ENCODE measurements around the gene SPATA46. TPM values are rescaled to one million over a fixed set of nuclear protein-coding genes. Genes with fewer than 3 reads are reported as not detected.

The SPATA46 gene
- total RNA-seq, 3 donors from 2014 or later: not detected

GRCh38 chr1:162380061-162380846 lies 3.6 kb upstream of the SPATA46 start:
- no peaks in the 10 kb centered on the region for H3K4me1 ChIP-seq
- no peak for DNase-seq (ENCODE audit: low spot score in 2 of 2)
- H3K36me3 ChIP-seq: no peaks in the 10 kb centered on the region
- TF ChIP-seq POLR2AphosphoS5 (IDR thresholded peaks at IDR 0.05): no peak
- no peak for TF ChIP-seq POLR2A (IDR thresholded peaks at IDR 0.05)
- TF ChIP-seq CTCF (IDR thresholded peaks at IDR 0.05): no peak
- no peaks in the 10 kb centered on the region for H3K9me3 ChIP-seq
- intact Hi-C loops (cut with DNase I; ENCODE audit: low total_unique reads): no loop called here
- H3K4me3 ChIP-seq: no peak overlapping the region
- no peak overlapping the region for H3K27ac ChIP-seq
- H3K27me3 ChIP-seq: no peaks in the 10 kb centered on the region

GRCh38 chr1:162375463-162375862 lies 1.2 kb downstream of the SPATA46 start:
- no peak for DNase-seq (ENCODE audit: low spot score in 2 of 2)
- TF ChIP-seq POLR2A (IDR thresholded peaks at IDR 0.05) (no peak), CTCF (IDR thresholded peaks at IDR 0.05) (no peak), POLR2AphosphoS5 (IDR thresholded peaks at IDR 0.05) (no peak)
- intact Hi-C loops (cut with DNase I; ENCODE audit: low total_unique reads): no loop called here

GRCh38 chr1:162374406-162374805 lies 2.2 kb downstream of the SPATA46 start:
- no peak overlapping the region for H3K4me3 ChIP-seq
- no peak for DNase-seq (ENCODE audit: low spot score in 2 of 2)
- no peaks in the 10 kb centered on the region for H3K27me3 ChIP-seq
- H3K9me3 ChIP-seq: no peaks in the 10 kb centered on the region
- no peak overlapping the region for H3K27ac ChIP-seq
- H3K4me1 ChIP-seq: no peaks in the 10 kb centered on the region
- TF ChIP-seq POLR2AphosphoS5 (IDR thresholded peaks at IDR 0.05) (no peak), CTCF (IDR thresholded peaks at IDR 0.05) (no peak), POLR2A (IDR thresholded peaks at IDR 0.05) (no peak)
- H3K36me3 ChIP-seq: no peaks in the 10 kb centered on the region
- intact Hi-C loops (cut with DNase I; ENCODE audit: low total_unique reads): no loop called here

More at GRCh38 chr1:162375463-162375862, 1.2 kb downstream of the SPATA46 start:
- no peaks in the 10 kb centered on the region for H3K36me3 ChIP-seq
- no peaks in the 10 kb centered on the region for H3K9me3 ChIP-seq
- H3K4me3 ChIP-seq: no peak overlapping the region
- no peaks in the 10 kb centered on the region for H3K4me1 ChIP-seq
- H3K27me3 ChIP-seq: no peaks in the 10 kb centered on the region
- no peak overlapping the region for H3K27ac ChIP-seq

GRCh38 chr1:162373541-162374260 lies 3.0 kb downstream of the SPATA46 start:
- TF ChIP-seq POLR2A (IDR thresholded peaks at IDR 0.05) (no peak), CTCF (IDR thresholded peaks at IDR 0.05) (no peak), POLR2AphosphoS5 (IDR thresholded peaks at IDR 0.05) (no peak)
- no peaks in the 10 kb centered on the region for H3K9me3 ChIP-seq
- H3K27ac ChIP-seq: no peak overlapping the region
- intact Hi-C loops (cut with DNase I; ENCODE audit: low total_unique reads): no loop called here
- no peaks in the 10 kb centered on the region for H3K4me1 ChIP-seq
- no peak overlapping the region for H3K4me3 ChIP-seq
- peak in 1 of 2 donors; percentile 27 for DNase-seq (ENCODE audit: low spot score in 2 of 2)
- H3K36me3 ChIP-seq: no peaks in the 10 kb centered on the region
- no peaks in the 10 kb centered on the region for H3K27me3 ChIP-seq

GRCh38 chr1:162373072-162373427 lies 3.6 kb downstream of the SPATA46 start:
- no peaks in the 10 kb centered on the region for H3K36me3 ChIP-seq
- intact Hi-C loops (cut with DNase I; ENCODE audit: low total_unique reads): no loop called here
- no peaks in the 10 kb centered on the region for H3K9me3 ChIP-seq
- H3K27ac ChIP-seq: no peak overlapping the region
- no peak for DNase-seq (ENCODE audit: low spot score in 2 of 2)
- H3K27me3 ChIP-seq: no peaks in the 10 kb centered on the region
- no peak for TF ChIP-seq CTCF (IDR thresholded peaks at IDR 0.05)
- no peak for TF ChIP-seq POLR2A (IDR thresholded peaks at IDR 0.05)
- TF ChIP-seq POLR2AphosphoS5 (IDR thresholded peaks at IDR 0.05): no peak
- no peaks in the 10 kb centered on the region for H3K4me1 ChIP-seq
- no peak overlapping the region for H3K4me3 ChIP-seq

Data from breast epithelium (tissue), 4 donors.